HepG2 (cell line): ENCODE results near the gene LHFPL6. TPM values are rescaled to one million over a fixed set of nuclear protein-coding genes. Genes with fewer than 3 reads are reported as not detected.

Source experiments
- ATAC-seq: fragments of 200-7000 bp; cut with Tn5 transposase; 3 replicates; pipeline ENCODE4 v1.9.1; 2020; ENCODE audit warnings: mild to moderate bottlenecking, moderate library complexity
- BruUV-seq: library from RNA; stranded (reverse); fragments of 400-500 nt; replicated peaks from 2 replicates; lab custom pipeline; 2021; lab: Mats Ljungman, UMichigan
- CTCF ChIA-PET: fragments of 300-600 bp; formaldehyde crosslinking; extraction: SDS; loops from one replicate; lab custom pipeline; 2021; ENCODE audit warnings: low total read pairs, inconsistent platforms, low intra/inter-chr PET ratio; lab: Yijun Ruan, JAX
- POLR2A ChIA-PET: fragments of 350-600 bp; sonication (Branson Sonifier 250); formaldehyde crosslinking; loops from one replicate; lab custom pipeline; 2020; ENCODE audit warnings: antibody characterized with exemption, inconsistent platforms; lab: Yijun Ruan, JAX
- DNase-seq: peaks from one replicate; pipeline ENCODE4 v3.0.0-alpha.2; 2015; ENCODE audit warnings: low spot score
- FAIRE-seq: peaks from 3 replicates; lab custom pipeline; 2011; peaks lifted over from hg19 to GRCh38; lab: Jason Lieb, UNC
- H2AFZ ChIP-seq: one replicate; pipeline ENCODE4 v1.6.1; 2011; ENCODE audit warnings: low read length, inconsistent platforms
- H3K27ac ChIP-seq: fragments of 300-600 bp; 3 replicates; pipeline ENCODE4 v1.8.0; 2011; ENCODE audit warnings: mixed run types, mild to moderate bottlenecking, mixed read lengths, low read length, inconsistent platforms; ENCODE audit not compliant: insufficient read depth; ENCODE audit errors: extremely low read length
- H3K27me3 ChIP-seq, 2 experiments: fragments of 200-600 bp in 1 of 2; 2 replicates in 1 of 2; 3 replicates in 1 of 2; pipeline versions ENCODE4 v1.6.0 to v1.8.0; 2011; ENCODE audit warnings: low read length in 2 of 2, mild to moderate bottlenecking in 2 of 2, moderate library complexity in 2 of 2, inconsistent platforms in 1 of 2; ENCODE audit not compliant: insufficient read depth in 2 of 2, control insufficient read depth in 1 of 2
- H3K36me3 ChIP-seq, 2 experiments: fragments of 200-600 bp in 1 of 2; replicated peaks in 1 of 2; 2 replicates in 1 of 2; 3 replicates in 1 of 2; pipeline versions ENCODE4 v1.5.1 to v1.8.0; 2011; ENCODE audit warnings: low read length in 2 of 2, inconsistent platforms in 1 of 2; ENCODE audit not compliant: insufficient read depth in 2 of 2, control insufficient read depth in 1 of 2
- H3K4me1 ChIP-seq: 2 replicates; pipeline ENCODE4 v1.5.1; 2012; ENCODE audit warnings: low read length, inconsistent platforms; ENCODE audit not compliant: insufficient read depth
- H3K4me2 ChIP-seq: 2 replicates; pipeline ENCODE4 v1.6.0; 2011; ENCODE audit warnings: low read depth, low read length, inconsistent platforms
- H3K4me3 ChIP-seq, 3 experiments: fragments of 200-600 bp in 1 of 3; sonication (generic), shearing (Covaris generic) in 1 of 3; replicated peaks in 1 of 3; 2 replicates each; pipeline ENCODE4 v1.5.1; 2011 to 2016; ENCODE audit warnings: low read length in 3 of 3, inconsistent platforms in 2 of 3, low read depth in 2 of 3, mild to moderate bottlenecking in 2 of 3, control low read depth in 1 of 3, mixed read lengths in 1 of 3; ENCODE audit not compliant: insufficient read depth in 1 of 3
- H3K79me2 ChIP-seq: one replicate; pipeline ENCODE4 v1.6.1; 2011; ENCODE audit warnings: low read length, inconsistent platforms; ENCODE audit not compliant: insufficient read depth
- H3K9ac ChIP-seq: 2 replicates; pipeline ENCODE4 v1.6.0; 2011; ENCODE audit warnings: mild to moderate bottlenecking, low read depth, low read length, inconsistent platforms; ENCODE audit not compliant: insufficient read depth
- H3K9me3 ChIP-seq: 2 replicates; pipeline ENCODE4 v1.5.1; 2012; ENCODE audit warnings: mild to moderate bottlenecking, low read length
- H4K20me1 ChIP-seq: 2 replicates; pipeline ENCODE4 v1.6.0; 2011; ENCODE audit warnings: inconsistent platforms, mild to moderate bottlenecking, low read length, moderate library complexity; ENCODE audit not compliant: insufficient read depth
- ATF4 ChIP-seq, 2 experiments: fragments of 450-650 bp in 1 of 2; sonication (generic) in 1 of 2; formaldehyde crosslinking; IDR thresholded peaks; 2 replicates each; pipeline versions ENCODE4 v1.5.0 to v1.8.0; 2020 to 2022; ENCODE audit warnings: mild to moderate bottlenecking in 1 of 2, missing genetic modification reagents in 1 of 2
- HBP1 ChIP-seq: IDR thresholded peaks from 2 replicates; pipeline ENCODE4 v1.6.1; 2016; ENCODE audit warnings: low read depth, control low read depth
- KDM3A ChIP-seq: IDR thresholded peaks from 2 replicates; pipeline ENCODE4 v1.6.1; 2018; ENCODE audit warnings: low read depth, missing compliant biosample characterization
- KLF12 ChIP-seq: sonication (generic); formaldehyde crosslinking; IDR thresholded peaks from 2 replicates; pipeline ENCODE4 v1.4.0; 2020; ENCODE audit warnings: missing genetic modification reagents, borderline replicate concordance
- POGK ChIP-seq: sonication (generic); formaldehyde crosslinking; conservative IDR thresholded peaks from 2 replicates; pipeline ENCODE4 v1.8.0; 2022; ENCODE audit warnings: mild to moderate bottlenecking, moderate library complexity, missing genetic modification reagents
- RFXANK ChIP-seq: IDR thresholded peaks from 2 replicates; pipeline ENCODE4 v1.6.1; 2016
- SCMH1 ChIP-seq: sonication (generic); formaldehyde crosslinking; IDR thresholded peaks from 2 replicates; pipeline ENCODE4 v1.9.0; 2021; ENCODE audit warnings: missing genetic modification reagents, mild to moderate bottlenecking, borderline replicate concordance
- ZNF20 ChIP-seq: sonication (generic); formaldehyde crosslinking; IDR thresholded peaks from 2 replicates; pipeline ENCODE4 v1.4.0; 2020; ENCODE audit warnings: mild to moderate bottlenecking, moderate library complexity, missing genetic modification reagents
- ZNF3 ChIP-seq: IDR thresholded peaks from 2 replicates; pipeline ENCODE4 v1.7.0; 2017; ENCODE audit warnings: inconsistent platforms
- ZNF530 ChIP-seq: sonication (generic); formaldehyde crosslinking; IDR thresholded peaks from 2 replicates; pipeline ENCODE4 v1.5.0; 2020; ENCODE audit warnings: low read depth, mild to moderate bottlenecking, missing genetic modification reagents
- ZNF704 ChIP-seq: sonication (generic); formaldehyde crosslinking; IDR thresholded peaks from 2 replicates; pipeline ENCODE4 v1.8.1; 2023; ENCODE audit warnings: mild to moderate bottlenecking, inconsistent platforms, moderate library complexity, missing genetic modification reagents, borderline replicate concordance
- ZNF737 ChIP-seq: sonication (generic); formaldehyde crosslinking; IDR thresholded peaks from 2 replicates; pipeline ENCODE4 v1.5.0; 2020; ENCODE audit warnings: missing genetic modification reagents, mild to moderate bottlenecking, borderline replicate concordance
- WGBS: methylation state at CpG from one replicate; pipeline ENCODE4 v1.1.6; 2017; ENCODE audit warnings: low lambda C conversion rate; 5-methylcytosine and 5-hydroxymethylcytosine counted together
- in situ Hi-C: cut with HindIII; loops from 2 replicates; pipeline ENCODE4 v1.10.0; 2017; ENCODE audit warnings: low pct_unique_long_range_greater_than_20kb; ENCODE audit not compliant: extremely low pct_ligation_motif_present
- intact Hi-C: fragments of 100-400 bp; cut with micrococcal nuclease; formaldehyde crosslinking; loops from one replicate; pipeline ENCODE4 v1.10.0; 2022; ENCODE audit not compliant: unreplicated experiment
- polyA plus RNA-seq, 8 experiments: library from polyadenylated mRNA; depleted of rRNA in 3 of 8; stranded (reverse) in 7 of 8; unstranded in 1 of 8; fragments of >200 nt; fragmentation: Illumina TruSeq in 4 of 8; extraction: Trizol in 4 of 8; gene quantifications; 2 replicates each; pipeline versions ENCODE4 v1.2.1 to v1.2.3, GENCODE V29; 2011 to 2016; ENCODE audit warnings: low read depth in 4 of 8, missing spikeins in 1 of 8, mixed read lengths in 1 of 8; ENCODE audit not compliant: insufficient read depth in 1 of 8
- total RNA-seq, 5 experiments: library from RNA; depleted of rRNA; stranded (reverse); fragments of >200 nt; fragmentation: Illumina TruSeq; extraction: Trizol; gene quantifications; 2 replicates each; pipeline ENCODE4 v1.2.3, GENCODE V29; 2016; ENCODE audit warnings: low read depth in 1 of 5

LHFPL6 gene
- total and polyA plus RNA-seq, 2 of the 13 experiments (the other 11 are each of a cell fraction or from before 2014, with no cell fraction given): not detected

GRCh38 chr13:39345982-39346381 is 257.0 kb downstream of the LHFPL6 start:
- FAIRE-seq: no peak
- TF ChIP-seq KDM3A (CRISPR knock-in tag) (no peak), ZNF20 (CRISPR knock-in tag) (no peak), ZNF530 (CRISPR knock-in tag) (no peak), ZNF737 (CRISPR knock-in tag) (no peak), ZNF704 (no peak), ATF4 (CRISPR knock-in tag; IDR thresholded peaks at IDR 0.05) (no peak), RFXANK (CRISPR knock-in tag) (no peak), ZNF3 (CRISPR knock-in tag) (no peak), KLF12 (CRISPR knock-in tag) (no peak), HBP1 (CRISPR knock-in tag) (no peak), SCMH1 (CRISPR knock-in tag) (no peak), POGK (CRISPR knock-in tag) (no peak)

More at GRCh38 chr13:39345982-39346381, 257.0 kb downstream of the LHFPL6 start:
- Histone ChIP-seq H3K9ac (no peak overlapping the region), H3K36me3 (no peaks in the 10 kb centered on the region), H3K4me3 (no peak overlapping the region), H3K27me3 (no peaks in the 10 kb centered on the region; a peak in 1 of 5 replicates), H2AFZ (no peak overlapping the region), H3K79me2 (no peaks in the 10 kb centered on the region), H3K4me2 (no peak overlapping the region), H3K9me3 (no peaks in the 10 kb centered on the region), H4K20me1 (no peaks in the 10 kb centered on the region), H3K4me1 (no peaks in the 10 kb centered on the region), H3K27ac (no peak overlapping the region)
- ChIA-PET CTCF (no interaction called here), POLR2A (no interaction called here)
- ATAC-seq: no peak
- in situ Hi-C loops (no loop called here), intact Hi-C loops (no loop called here)
- no TSS peak for BruUV-seq
- no peak for DNase-seq
- WGBS: 30% methylated on average over 4 of the region's 5 CpGs
